HT-29 (cell line): ENCODE data around the gene IL17REL. TPM values are rescaled to one million over a fixed set of nuclear protein-coding genes. Genes with fewer than 3 reads are reported as not detected.

Source experiments
- DNase-seq: peaks from one replicate; pipeline ENCODE4 v3.0.0-alpha.2; 2015; ENCODE audit warnings: low spot score
- total RNA-seq: library from RNA; depleted of rRNA; stranded (reverse); fragments of >200 nt; shearing (Covaris generic); gene quantifications from 2 replicates; pipeline ENCODE4 v1.2.3, GENCODE V29; 2014

Gene IL17REL
- total RNA-seq, 1 experiment from 2014 or later = 0.03 TPM

DNA sequence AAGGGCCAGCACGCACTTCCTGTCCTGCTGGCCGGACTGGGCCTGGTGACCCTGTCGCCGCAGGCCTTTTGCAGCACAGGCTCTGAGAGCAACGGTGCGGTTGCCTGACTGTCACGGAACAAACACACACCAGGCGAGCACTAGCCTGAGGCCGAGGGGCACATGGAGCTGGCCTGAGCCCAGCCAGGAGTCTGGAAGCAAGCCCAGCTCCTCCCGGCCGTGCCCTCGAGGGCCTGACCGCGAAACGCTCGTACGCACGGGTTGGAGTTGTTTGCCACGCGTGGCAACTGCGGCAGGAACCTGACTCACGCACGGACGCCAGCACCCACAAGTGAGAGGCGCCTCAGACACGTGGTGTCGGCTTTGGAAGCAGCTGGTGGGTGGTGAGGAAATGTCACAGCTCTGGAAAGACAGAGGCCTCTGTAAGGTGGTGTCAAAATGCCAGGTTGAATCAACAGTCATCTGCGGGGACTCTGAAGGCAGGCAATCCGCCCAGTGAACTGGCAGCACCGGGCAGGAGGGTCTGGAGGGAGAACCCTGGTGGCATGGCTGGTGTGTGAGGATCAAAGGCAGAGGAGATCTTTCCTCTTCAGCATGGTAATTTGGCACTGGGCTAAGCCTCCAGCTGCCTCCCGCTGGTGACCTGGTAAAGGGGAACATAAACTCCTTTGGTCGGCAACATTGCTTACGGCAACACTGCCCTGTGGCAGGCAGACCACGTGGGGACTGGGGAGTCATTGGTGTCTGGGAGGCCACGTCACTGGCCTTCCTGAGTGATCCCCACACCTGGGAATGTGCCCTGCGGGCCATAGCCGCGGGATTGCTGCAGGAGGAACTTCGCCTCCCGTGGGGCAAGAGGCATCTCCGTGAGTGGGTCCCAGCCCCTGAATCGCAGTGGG lies 15.3 kb upstream of the IL17REL start:
- peak; percentile 61 for DNase-seq

- no peak for DNase-seq
Measured at GRCh38 chr22:50025993-50026392, 13.4 kb upstream of the IL17REL start.

- DNase-seq = no peak
Measured at GRCh38 chr22:50022171-50022819, 9.7 kb upstream of the IL17REL start.

DNA sequence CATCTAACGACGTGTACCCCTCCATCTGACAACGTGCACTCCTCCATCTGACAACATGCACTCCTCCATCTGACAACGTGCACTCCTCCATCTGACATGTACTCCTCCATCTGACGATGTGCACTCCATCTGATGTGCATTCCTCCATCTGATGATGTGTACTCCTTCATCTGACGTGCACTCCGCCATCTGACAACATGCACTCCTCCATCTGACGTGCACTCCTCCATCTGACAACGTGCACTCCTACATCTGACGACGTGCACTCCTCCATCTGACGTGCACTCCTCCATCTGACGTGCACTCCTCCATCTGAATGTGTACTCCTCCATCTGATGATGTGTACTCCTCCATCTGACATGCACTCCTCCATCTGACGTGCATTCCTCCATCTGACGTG lies 8.0 kb upstream of the IL17REL start:
- DNase-seq = no peak

GRCh38 chr22:50019316-50019715 lies 6.8 kb upstream of the IL17REL start:
- DNase-seq = no peak

- DNase-seq = no peak
Measured at GRCh38 chr22:50018608-50019285, 6.2 kb upstream of the IL17REL start.

GRCh38 chr22:50017701-50018224 lies 5.2 kb upstream of the IL17REL start:
- DNase-seq = no peak

GRCh38 chr22:50016988-50017700 lies 4.6 kb upstream of the IL17REL start:
- peak; percentile 52 for DNase-seq

GRCh38 chr22:50016308-50016987 lies 3.9 kb upstream of the IL17REL start:
- no peak for DNase-seq

GRCh38 chr22:50015451-50016307 lies 3.1 kb upstream of the IL17REL start:
- DNase-seq = no peak

DNA sequence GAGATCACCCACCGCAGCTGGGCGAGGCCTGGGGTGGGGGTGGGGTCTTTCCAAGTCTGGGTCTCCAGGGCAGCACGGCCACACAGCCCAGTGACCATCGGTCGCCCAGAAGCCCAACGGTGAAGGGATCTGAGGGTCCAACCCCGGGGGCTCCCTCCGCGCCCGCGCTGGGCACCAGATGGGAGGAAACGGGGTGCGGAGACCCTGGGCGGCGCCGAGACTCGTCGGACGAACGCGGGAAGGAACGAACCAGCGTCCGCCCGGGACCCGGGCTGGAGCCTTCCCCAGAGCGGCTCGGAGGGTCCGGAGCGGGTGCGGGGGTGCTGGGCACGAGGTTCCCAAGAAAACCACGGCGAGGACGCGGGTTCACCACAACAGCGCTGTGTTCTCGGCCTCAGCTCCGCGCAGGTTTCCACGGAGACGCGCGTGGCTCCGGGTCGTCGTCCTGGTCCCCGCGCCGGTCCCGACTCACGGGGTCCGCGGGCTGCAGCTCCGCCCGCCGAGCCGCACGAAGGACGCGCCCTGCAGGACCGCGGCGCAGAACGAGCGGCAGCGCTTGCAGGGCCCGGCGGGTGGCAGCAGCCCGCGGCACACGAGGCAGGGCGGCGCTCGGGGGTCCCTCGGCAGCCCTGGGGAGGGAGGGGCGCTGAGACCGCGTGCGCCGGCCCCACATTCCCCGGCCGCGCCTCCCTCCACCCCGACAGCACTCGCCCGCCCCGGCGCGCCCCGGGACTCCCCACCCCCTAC lies 2.3 kb upstream of the IL17REL start:
- no peak for DNase-seq

DNA sequence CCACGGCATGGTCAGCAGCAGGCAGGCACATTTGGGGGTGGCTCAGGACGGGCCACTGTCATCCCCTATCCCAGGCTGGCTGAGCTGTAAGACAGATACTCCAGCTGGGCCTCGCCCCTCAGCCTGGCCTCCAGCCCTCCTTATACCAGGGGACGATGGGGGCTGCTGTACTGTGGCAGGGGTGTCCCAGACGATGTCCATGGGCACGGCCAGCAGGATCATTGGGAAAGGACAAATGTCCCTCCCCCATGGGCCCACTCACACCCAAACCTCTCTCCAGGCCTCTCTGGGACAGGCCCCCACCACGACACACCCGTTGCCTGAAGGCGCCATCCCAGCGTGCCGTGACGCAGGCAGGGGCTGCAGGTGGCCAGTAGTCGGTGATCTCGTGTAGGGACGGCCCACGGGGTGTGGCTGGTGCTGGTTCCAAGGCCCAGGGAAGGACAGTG lies 1.5 kb upstream of the IL17REL start:
- no peak for DNase-seq

GRCh38 chr22:50011447-50012210 lies 936 bp downstream of the IL17REL start:
- no peak for DNase-seq

DNA sequence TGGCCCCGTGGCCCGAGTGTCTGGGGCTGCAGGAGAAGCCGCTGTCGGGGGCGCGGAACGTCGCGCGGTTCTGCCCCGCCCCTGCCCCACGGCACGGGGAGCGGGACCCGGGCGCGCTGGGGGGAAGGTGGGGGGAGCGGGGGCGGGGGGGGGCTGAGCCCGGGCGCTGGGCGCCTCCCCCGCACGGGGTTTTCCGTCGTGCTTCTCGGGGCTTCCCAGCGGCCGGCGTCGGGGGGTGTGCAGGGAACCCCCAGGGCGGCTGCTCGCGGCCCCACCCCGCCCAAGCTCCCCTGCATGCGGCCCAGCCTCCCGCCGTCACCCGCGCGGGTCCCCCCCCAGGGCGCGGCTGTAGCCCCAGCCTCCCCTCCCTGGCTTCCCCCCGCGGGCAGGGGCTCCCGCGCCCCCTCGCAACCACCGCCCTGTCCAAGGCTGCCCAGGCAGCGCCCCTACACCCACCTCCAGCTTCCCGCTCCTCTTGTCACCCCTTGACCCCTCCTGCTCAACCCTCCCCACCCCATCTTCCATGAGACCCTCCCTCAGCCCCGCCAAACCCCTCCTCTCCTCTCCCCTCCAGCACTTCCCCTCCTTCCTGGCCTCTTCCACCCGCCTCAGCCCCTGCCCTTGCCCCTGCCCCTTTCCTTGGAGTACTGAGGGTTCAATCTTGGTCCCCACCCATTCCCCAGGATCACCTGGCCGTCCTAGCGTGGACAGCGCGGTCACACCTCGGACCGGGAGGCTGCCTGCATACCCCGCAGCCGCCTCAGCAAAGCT lies 1.7 kb downstream of the IL17REL start:
- no peak for DNase-seq

GRCh38 chr22:50009765-50010675 lies 2.5 kb downstream of the IL17REL start:
- DNase-seq = no peak

GRCh38 chr22:50009251-50009650 lies 3.3 kb downstream of the IL17REL start:
- DNase-seq = no peak
